Measurements from ENCODE around the gene POLR2E. TPM values are rescaled to one million over a fixed set of nuclear protein-coding genes. Genes with fewer than 3 reads are reported as not detected.
A peak's percentile ranks its signal among the peaks of the same experiment; 100 is the strongest.

Gene POLR2E
- total and polyA plus RNA-seq, 9 of the 15 experiments (the other 6 are each of a cell fraction or from before 2014, with no cell fraction given): 3.4 to 413 (median 244) TPM

DNA sequence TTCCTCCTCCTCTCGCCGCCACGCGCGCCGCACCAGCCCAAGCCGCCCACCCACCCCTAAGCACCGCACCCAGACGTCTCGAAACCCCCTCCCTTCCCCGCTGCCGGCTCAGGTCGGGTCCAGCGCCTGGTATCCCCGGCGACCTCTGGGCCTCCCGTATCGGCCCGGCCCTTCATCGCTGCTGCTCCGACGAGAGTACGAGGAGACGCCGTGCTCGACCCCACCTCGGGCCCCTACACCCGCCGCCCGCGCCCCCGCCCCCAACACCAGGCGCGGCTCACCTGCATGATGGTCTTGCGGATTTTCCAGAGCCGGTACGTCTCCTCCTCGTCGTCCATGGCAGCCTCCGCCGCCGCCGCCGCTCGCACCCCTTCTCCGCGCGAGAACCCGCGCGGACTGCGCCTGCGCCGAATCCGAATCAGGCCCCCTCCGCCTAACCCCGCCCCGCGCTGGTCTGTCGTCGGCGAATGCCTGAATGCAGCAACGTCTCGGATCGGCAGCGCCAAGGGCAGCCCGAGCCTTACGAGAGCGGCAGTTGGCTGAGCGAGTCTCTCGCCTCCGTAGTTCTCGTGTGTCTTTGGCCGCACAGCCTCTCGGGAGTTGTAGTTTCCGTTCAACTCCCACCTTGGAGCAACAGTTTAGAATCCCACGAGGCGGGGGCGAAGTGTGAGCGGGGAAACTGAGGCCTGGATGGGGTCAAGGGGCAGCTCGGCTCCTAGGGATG lies at the start of gene POLR2E (continued):
- TF ChIP-seq EP400 (IDR thresholded peaks at IDR 0.05): peak; percentile 62; the same call in 1 of the 2 replicates
- TF ChIP-seq, protein P1, sequence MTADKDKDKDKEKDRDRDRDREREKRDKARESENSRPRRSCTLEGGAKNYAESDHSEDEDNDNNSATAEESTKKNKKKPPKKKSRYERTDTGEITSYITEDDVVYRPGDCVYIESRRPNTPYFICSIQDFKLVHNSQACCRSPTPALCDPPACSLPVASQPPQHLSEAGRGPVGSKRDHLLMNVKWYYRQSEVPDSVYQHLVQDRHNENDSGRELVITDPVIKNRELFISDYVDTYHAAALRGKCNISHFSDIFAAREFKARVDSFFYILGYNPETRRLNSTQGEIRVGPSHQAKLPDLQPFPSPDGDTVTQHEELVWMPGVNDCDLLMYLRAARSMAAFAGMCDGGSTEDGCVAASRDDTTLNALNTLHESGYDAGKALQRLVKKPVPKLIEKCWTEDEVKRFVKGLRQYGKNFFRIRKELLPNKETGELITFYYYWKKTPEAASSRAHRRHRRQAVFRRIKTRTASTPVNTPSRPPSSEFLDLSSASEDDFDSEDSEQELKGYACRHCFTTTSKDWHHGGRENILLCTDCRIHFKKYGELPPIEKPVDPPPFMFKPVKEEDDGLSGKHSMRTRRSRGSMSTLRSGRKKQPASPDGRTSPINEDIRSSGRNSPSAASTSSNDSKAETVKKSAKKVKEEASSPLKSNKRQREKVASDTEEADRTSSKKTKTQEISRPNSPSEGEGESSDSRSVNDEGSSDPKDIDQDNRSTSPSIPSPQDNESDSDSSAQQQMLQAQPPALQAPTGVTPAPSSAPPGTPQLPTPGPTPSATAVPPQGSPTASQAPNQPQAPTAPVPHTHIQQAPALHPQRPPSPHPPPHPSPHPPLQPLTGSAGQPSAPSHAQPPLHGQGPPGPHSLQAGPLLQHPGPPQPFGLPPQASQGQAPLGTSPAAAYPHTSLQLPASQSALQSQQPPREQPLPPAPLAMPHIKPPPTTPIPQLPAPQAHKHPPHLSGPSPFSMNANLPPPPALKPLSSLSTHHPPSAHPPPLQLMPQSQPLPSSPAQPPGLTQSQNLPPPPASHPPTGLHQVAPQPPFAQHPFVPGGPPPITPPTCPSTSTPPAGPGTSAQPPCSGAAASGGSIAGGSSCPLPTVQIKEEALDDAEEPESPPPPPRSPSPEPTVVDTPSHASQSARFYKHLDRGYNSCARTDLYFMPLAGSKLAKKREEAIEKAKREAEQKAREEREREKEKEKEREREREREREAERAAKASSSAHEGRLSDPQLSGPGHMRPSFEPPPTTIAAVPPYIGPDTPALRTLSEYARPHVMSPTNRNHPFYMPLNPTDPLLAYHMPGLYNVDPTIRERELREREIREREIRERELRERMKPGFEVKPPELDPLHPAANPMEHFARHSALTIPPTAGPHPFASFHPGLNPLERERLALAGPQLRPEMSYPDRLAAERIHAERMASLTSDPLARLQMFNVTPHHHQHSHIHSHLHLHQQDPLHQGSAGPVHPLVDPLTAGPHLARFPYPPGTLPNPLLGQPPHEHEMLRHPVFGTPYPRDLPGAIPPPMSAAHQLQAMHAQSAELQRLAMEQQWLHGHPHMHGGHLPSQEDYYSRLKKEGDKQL (CRISPR knock-in tag; IDR thresholded peaks at IDR 0.05; ENCODE audit: borderline replicate concordance): no peak
- TF ChIP-seq, protein P2, sequence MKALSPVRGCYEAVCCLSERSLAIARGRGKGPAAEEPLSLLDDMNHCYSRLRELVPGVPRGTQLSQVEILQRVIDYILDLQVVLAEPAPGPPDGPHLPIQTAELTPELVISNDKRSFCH (CRISPR knock-in tag; IDR thresholded peaks at IDR 0.05): no peak
- TF ChIP-seq, protein P2 (tag; IDR thresholded peaks at IDR 0.05): peak; percentile 50; the same call in 1 of the 2 replicates
- no peak for TF ChIP-seq SMAD3 (CRISPR knock-in tag; conservative IDR thresholded peaks at IDR 0.05)
- TF ChIP-seq TEAD4 (IDR thresholded peaks at IDR 0.05; ENCODE audit: low read length): no peak
- no peak for TF ChIP-seq TEAD4 (CRISPR knock-in tag; IDR thresholded peaks at IDR 0.05; ENCODE audit: borderline replicate concordance)
- peak; percentile 50 for TF ChIP-seq KDM5B (IDR thresholded peaks at IDR 0.05; ENCODE audit: insufficient replicate concordance, low read depth, low read length)
- TF ChIP-seq PTBP1 (IDR thresholded peaks at IDR 0.05; ENCODE audit: low read depth, low read length): no peak
- no peak for TF ChIP-seq PRPF4 (IDR thresholded peaks at IDR 0.05; ENCODE audit: insufficient read depth, low read depth, low read length, poor library complexity, severe bottlenecking)
- TF ChIP-seq ZNF445 (CRISPR knock-in tag; IDR thresholded peaks at IDR 0.05; ENCODE audit: low read depth): no peak
- no peak for TF ChIP-seq ZNF324 (CRISPR knock-in tag; IDR thresholded peaks at IDR 0.05)
- no peak for TF ChIP-seq ZNF551 (CRISPR knock-in tag; IDR thresholded peaks at IDR 0.05)

Measured in K562 (cell line).